HCT116 (cell line): Measurements from ENCODE around the gene SERPINA3. TPM values are rescaled to one million over a fixed set of nuclear protein-coding genes. Genes with fewer than 3 reads are reported as not detected.

Experiments
- ATAC-seq: fragments of 200-7000 bp; cut with Tn5 transposase; 2 replicates; pipeline ENCODE4 v1.9.1; 2020; ENCODE audit warnings: mild to moderate bottlenecking, moderate library complexity
- BruUV-seq: library from RNA; stranded (reverse); fragments of 400-500 nt; replicated peaks from 2 replicates; lab custom pipeline; 2021; lab: Mats Ljungman, UMichigan
- CTCF ChIA-PET: fragments of 300-600 bp; sonication (Branson Sonifier 250); formaldehyde crosslinking; loops from one replicate; lab custom pipeline; 2021; ENCODE audit warnings: antibody characterized with exemption; lab: Charles Lee
- POLR2A ChIA-PET: fragments of 300-600, 350-600 bp; sonication (Branson Sonifier 250); formaldehyde crosslinking; loops from one replicate; lab custom pipeline; 2021; ENCODE audit warnings: antibody characterized with exemption; lab: Charles Lee
- RAD21 ChIA-PET, 2 experiments: fragments of 300-600 bp; sonication (Branson Sonifier 250); formaldehyde crosslinking; loops; one replicate each; lab custom pipeline; 2023; ENCODE audit warnings: low total read pairs in 2 of 2; ENCODE audit not compliant: uncharacterized antibody in 2 of 2, unreplicated experiment in 2 of 2, low non-redundant PET in 1 of 2; lab: Charles Lee
- DNase-seq: peaks from one replicate; pipeline ENCODE4 v3.0.0-alpha.2; 2010; ENCODE audit warnings: low read depth, low spot score
- H2AFZ ChIP-seq: fragments of 200-600 bp; shearing (Covaris generic), sonication (generic); 2 replicates; pipeline ENCODE4 v1.6.1; 2017; ENCODE audit warnings: low read depth, mixed run types, mixed read lengths, antibody characterized with exemption, low read length; ENCODE audit not compliant: poor library complexity, severe bottlenecking
- H3K27ac ChIP-seq: 2 replicates; pipeline ENCODE4 v1.5.1; 2012; ENCODE audit warnings: low read depth, low read length
- H3K27me3 ChIP-seq: fragments of 200-600 bp; sonication (generic); 2 replicates; pipeline ENCODE4 v1.6.1; 2016; ENCODE audit warnings: mixed run types, low read length, mixed read lengths; ENCODE audit not compliant: insufficient read depth
- H3K36me3 ChIP-seq, 2 experiments: fragments of 200-500 bp in 1 of 2; fragments of 200-600 bp in 1 of 2; sonication (Bioruptor generic) in 1 of 2; sonication (generic) in 1 of 2; 2 replicates each; pipeline versions ENCODE4 v1.5.1 to v1.6.1; 2014 to 2016; ENCODE audit warnings: low read length in 2 of 2, inconsistent platforms in 1 of 2, mixed read lengths in 1 of 2, mixed run types in 1 of 2; ENCODE audit not compliant: insufficient read depth in 2 of 2, control insufficient read depth in 1 of 2
- H3K4me1 ChIP-seq, 2 experiments: fragments of 200-600 bp in 1 of 2; sonication (generic) in 1 of 2; 2 replicates each; pipeline versions ENCODE4 v1.5.1 to v1.6.1; 2012 to 2017; ENCODE audit warnings: low read length in 2 of 2, inconsistent platforms in 1 of 2, mild to moderate bottlenecking in 1 of 2, mixed read lengths in 1 of 2, mixed run types in 1 of 2, moderate library complexity in 1 of 2; ENCODE audit not compliant: insufficient read depth in 2 of 2, control insufficient read depth in 1 of 2
- H3K4me2 ChIP-seq: fragments of 200-600 bp; sonication (generic); 2 replicates; pipeline ENCODE4 v1.6.1; 2017; ENCODE audit warnings: mixed run types, low read length, mixed read lengths
- H3K4me3 ChIP-seq, 2 experiments: fragments of 200-600 bp in 1 of 2; sonication (generic) in 1 of 2; replicated peaks in 1 of 2; 2 replicates each; pipeline ENCODE4 v1.5.1; 2011 to 2016; ENCODE audit warnings: low read length in 2 of 2, control low read depth in 1 of 2, low read depth in 1 of 2, mild to moderate bottlenecking in 1 of 2, mixed read lengths in 1 of 2, mixed run types in 1 of 2
- H3K79me2 ChIP-seq: fragments of 200-600 bp; sonication (generic); 2 replicates; pipeline ENCODE4 v1.6.1; 2017; ENCODE audit warnings: mild to moderate bottlenecking, mixed run types, low read length, moderate library complexity, mixed read lengths; ENCODE audit not compliant: insufficient read depth
- H3K9ac ChIP-seq: fragments of 200-600 bp; sonication (generic); 2 replicates; pipeline ENCODE4 v1.6.1; 2016; ENCODE audit warnings: low read length, mixed read lengths
- H3K9me2 ChIP-seq: fragments of 200-600 bp; sonication (generic), shearing (Covaris generic); 2 replicates; pipeline ENCODE4 v1.6.1; 2017; ENCODE audit warnings: mixed run types, mild to moderate bottlenecking, moderate library complexity; ENCODE audit not compliant: insufficient read depth
- H3K9me3 ChIP-seq, 2 experiments: fragments of 200-500 bp in 1 of 2; fragments of 200-600 bp in 1 of 2; sonication (Bioruptor generic) in 1 of 2; sonication (generic) in 1 of 2; 2 replicates each; pipeline ENCODE4 v1.6.1; 2014 to 2017; ENCODE audit warnings: low read length in 2 of 2, mixed read lengths in 2 of 2, inconsistent platforms in 1 of 2, low read depth in 1 of 2, mild to moderate bottlenecking in 1 of 2, mixed run types in 1 of 2, moderate library complexity in 1 of 2; ENCODE audit not compliant: control insufficient read depth in 1 of 2, insufficient read depth in 1 of 2
- H4K20me1 ChIP-seq: fragments of 200-600 bp; sonication (generic), shearing (Covaris generic); 2 replicates; pipeline ENCODE4 v1.6.1; 2017; ENCODE audit warnings: mixed run types, mild to moderate bottlenecking, moderate library complexity; ENCODE audit not compliant: insufficient read depth
- CBX3 ChIP-seq: IDR thresholded peaks from 2 replicates; pipeline ENCODE4 v1.6.1; 2012; ENCODE audit warnings: low read depth
- EGR1 ChIP-seq: IDR thresholded peaks from 2 replicates; pipeline ENCODE4 v1.6.1; 2012; ENCODE audit warnings: low read depth
- ELF1 ChIP-seq: IDR thresholded peaks from 2 replicates; pipeline ENCODE4 v1.6.1; 2012; ENCODE audit warnings: low read depth, borderline replicate concordance
- EZH2 ChIP-seq: fragments of 200-600 bp; sonication (generic); IDR thresholded peaks from 2 replicates; pipeline ENCODE4 v1.6.1; 2017; ENCODE audit warnings: antibody characterized with exemption, mixed run types
- EZH2phosphoT487 ChIP-seq: fragments of 200-600 bp; IDR thresholded peaks from 2 replicates; pipeline ENCODE4 v1.6.1; 2018; ENCODE audit warnings: antibody characterized with exemption, borderline replicate concordance
- FOSL1 ChIP-seq: IDR thresholded peaks from 2 replicates; pipeline ENCODE4 v1.6.1; 2012; ENCODE audit warnings: low read depth
- JUND ChIP-seq: IDR thresholded peaks from 2 replicates; pipeline ENCODE4 v1.6.1; 2012
- RAD21 ChIP-seq: IDR thresholded peaks from 2 replicates; pipeline ENCODE4 v1.6.1; 2012; ENCODE audit warnings: low read depth, mild to moderate bottlenecking
- SIN3A ChIP-seq: IDR thresholded peaks from 2 replicates; pipeline ENCODE4 v1.6.1; 2012; ENCODE audit warnings: low read depth
- SP1 ChIP-seq: IDR thresholded peaks from 2 replicates; pipeline ENCODE4 v1.6.1; 2012; ENCODE audit warnings: low read depth
- SRF ChIP-seq: IDR thresholded peaks from 2 replicates; pipeline ENCODE4 v1.6.1; 2012; ENCODE audit warnings: low read depth
- TCF7L2 ChIP-seq: IDR thresholded peaks from 2 replicates; pipeline ENCODE4 v1.7.0; 2011; ENCODE audit warnings: borderline replicate concordance, inconsistent platforms; ENCODE audit not compliant: insufficient read depth, insufficient read length; ENCODE audit errors: extremely low read depth
- YY1 ChIP-seq: IDR thresholded peaks from 2 replicates; pipeline ENCODE4 v1.6.1; 2011; ENCODE audit warnings: low read length, low read depth, moderate library complexity, mild to moderate bottlenecking; ENCODE audit not compliant: insufficient replicate concordance; ENCODE audit errors: extremely low read depth
- ZFX ChIP-seq: fragments of 450-650 bp; IDR thresholded peaks from 2 replicates; pipeline ENCODE4 v1.6.1; 2017
- ZNF274 ChIP-seq: fragments of 200-500 bp; sonication (Bioruptor generic); IDR thresholded peaks from 2 replicates; pipeline ENCODE4 v1.6.1; 2014; ENCODE audit warnings: mild to moderate bottlenecking, low read depth, low read length, inconsistent platforms
- intact Hi-C: fragments of 100-400 bp; cut with micrococcal nuclease; formaldehyde crosslinking; loops from 2 replicates; pipeline ENCODE4 v1.10.0; 2022
- total RNA-seq: library from RNA; stranded (reverse); gene quantifications from one replicate; pipeline ENCODE4 v1.2.1, GENCODE V29; 2021; ENCODE audit not compliant: unreplicated experiment
- TF ChIP-seq, protein P1 (sequence below): IDR thresholded peaks from 2 replicates; pipeline ENCODE4 v1.6.1; 2012
- TF ChIP-seq, protein P2 (sequence below): IDR thresholded peaks from 2 replicates; pipeline ENCODE4 v1.6.1; 2011; ENCODE audit warnings: mild to moderate bottlenecking, low read length, moderate library complexity; ENCODE audit not compliant: insufficient replicate concordance; ENCODE audit errors: extremely low read depth
- TF ChIP-seq, protein P3 (sequence below): IDR thresholded peaks from 2 replicates; pipeline ENCODE4 v1.6.1; 2012; ENCODE audit warnings: low read depth

SERPINA3 gene
- total RNA-seq, 1 experiment from 2014 or later: 4.3 TPM

DNA sequence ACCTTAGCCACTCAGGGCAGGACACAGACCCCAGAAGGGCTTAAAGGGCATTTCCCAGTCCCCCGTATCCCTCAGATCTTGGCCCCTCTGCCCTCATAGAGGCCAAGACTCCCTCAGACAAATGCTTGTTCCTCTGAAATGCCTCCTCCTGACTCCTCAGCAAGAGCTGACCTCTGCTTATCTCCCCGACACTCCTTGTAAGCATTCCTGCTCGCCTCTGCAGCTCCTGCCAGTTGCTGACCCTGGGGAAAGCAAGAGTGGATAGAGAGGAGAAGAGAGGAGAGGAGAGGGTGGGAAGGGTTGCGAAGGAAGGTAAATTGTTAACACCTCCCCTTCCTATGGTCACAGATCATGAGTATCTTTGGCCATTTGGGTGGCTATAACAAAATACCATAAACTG lies 23.9 kb upstream of the SERPINA3 start:
- ATAC-seq (no peak), DNase-seq (no peak)
- no TSS peak for BruUV-seq
- Histone ChIP-seq H3K4me1 (no peaks in the 10 kb centered on the region), H3K9me2 (no peaks in the 10 kb centered on the region), H3K79me2 (no peaks in the 10 kb centered on the region), H3K36me3 (no peaks in the 10 kb centered on the region), H3K9ac (no peak overlapping the region), H3K4me3 (no peak overlapping the region), H3K27me3 (no peaks in the 10 kb centered on the region), H3K9me3 (no peaks in the 10 kb centered on the region), H2AFZ (no peak overlapping the region), H4K20me1 (no peaks in the 10 kb centered on the region), H3K4me2 (no peak overlapping the region), H3K27ac (no peak overlapping the region)
- CTCF ChIA-PET: no interaction called here
- POLR2A ChIA-PET: no interaction called here
- intact Hi-C loops: no loop called here
- TF ChIP-seq CBX3 (no peak), EZH2phosphoT487 (no peak), EZH2 (no peak), JUND (no peak), ELF1 (no peak), FOSL1 (no peak), TCF7L2 (no peak), EGR1 (no peak), SIN3A (no peak), RAD21 (no peak), SRF (no peak), SP1 (no peak), ZNF274 (no peak), YY1 (no peak), ZFX (no peak)
- TF ChIP-seq, protein P1, sequence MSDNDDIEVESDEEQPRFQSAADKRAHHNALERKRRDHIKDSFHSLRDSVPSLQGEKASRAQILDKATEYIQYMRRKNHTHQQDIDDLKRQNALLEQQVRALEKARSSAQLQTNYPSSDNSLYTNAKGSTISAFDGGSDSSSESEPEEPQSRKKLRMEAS: no peak
- TF ChIP-seq, protein P2, sequence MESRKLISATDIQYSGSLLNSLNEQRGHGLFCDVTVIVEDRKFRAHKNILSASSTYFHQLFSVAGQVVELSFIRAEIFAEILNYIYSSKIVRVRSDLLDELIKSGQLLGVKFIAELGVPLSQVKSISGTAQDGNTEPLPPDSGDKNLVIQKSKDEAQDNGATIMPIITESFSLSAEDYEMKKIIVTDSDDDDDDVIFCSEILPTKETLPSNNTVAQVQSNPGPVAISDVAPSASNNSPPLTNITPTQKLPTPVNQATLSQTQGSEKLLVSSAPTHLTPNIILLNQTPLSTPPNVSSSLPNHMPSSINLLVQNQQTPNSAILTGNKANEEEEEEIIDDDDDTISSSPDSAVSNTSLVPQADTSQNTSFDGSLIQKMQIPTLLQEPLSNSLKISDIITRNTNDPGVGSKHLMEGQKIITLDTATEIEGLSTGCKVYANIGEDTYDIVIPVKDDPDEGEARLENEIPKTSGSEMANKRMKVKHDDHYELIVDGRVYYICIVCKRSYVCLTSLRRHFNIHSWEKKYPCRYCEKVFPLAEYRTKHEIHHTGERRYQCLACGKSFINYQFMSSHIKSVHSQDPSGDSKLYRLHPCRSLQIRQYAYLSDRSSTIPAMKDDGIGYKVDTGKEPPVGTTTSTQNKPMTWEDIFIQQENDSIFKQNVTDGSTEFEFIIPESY: no peak
- TF ChIP-seq, protein P3, sequence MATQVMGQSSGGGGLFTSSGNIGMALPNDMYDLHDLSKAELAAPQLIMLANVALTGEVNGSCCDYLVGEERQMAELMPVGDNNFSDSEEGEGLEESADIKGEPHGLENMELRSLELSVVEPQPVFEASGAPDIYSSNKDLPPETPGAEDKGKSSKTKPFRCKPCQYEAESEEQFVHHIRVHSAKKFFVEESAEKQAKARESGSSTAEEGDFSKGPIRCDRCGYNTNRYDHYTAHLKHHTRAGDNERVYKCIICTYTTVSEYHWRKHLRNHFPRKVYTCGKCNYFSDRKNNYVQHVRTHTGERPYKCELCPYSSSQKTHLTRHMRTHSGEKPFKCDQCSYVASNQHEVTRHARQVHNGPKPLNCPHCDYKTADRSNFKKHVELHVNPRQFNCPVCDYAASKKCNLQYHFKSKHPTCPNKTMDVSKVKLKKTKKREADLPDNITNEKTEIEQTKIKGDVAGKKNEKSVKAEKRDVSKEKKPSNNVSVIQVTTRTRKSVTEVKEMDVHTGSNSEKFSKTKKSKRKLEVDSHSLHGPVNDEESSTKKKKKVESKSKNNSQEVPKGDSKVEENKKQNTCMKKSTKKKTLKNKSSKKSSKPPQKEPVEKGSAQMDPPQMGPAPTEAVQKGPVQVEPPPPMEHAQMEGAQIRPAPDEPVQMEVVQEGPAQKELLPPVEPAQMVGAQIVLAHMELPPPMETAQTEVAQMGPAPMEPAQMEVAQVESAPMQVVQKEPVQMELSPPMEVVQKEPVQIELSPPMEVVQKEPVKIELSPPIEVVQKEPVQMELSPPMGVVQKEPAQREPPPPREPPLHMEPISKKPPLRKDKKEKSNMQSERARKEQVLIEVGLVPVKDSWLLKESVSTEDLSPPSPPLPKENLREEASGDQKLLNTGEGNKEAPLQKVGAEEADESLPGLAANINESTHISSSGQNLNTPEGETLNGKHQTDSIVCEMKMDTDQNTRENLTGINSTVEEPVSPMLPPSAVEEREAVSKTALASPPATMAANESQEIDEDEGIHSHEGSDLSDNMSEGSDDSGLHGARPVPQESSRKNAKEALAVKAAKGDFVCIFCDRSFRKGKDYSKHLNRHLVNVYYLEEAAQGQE: no peak
- RAD21 ChIA-PET: no interaction called here
